ENCODE measurements around the gene ALB.
"Not testable (repeated sequence)": the region's sequence is repeated elsewhere in the genome, so short reads cannot be mapped to it uniquely, and the experiment has no call there.

The ALB gene

GRCh38 chr4:73404042-73404441, at the start of gene ALB:
Gene ALB (plus strand): TSS chr4:73404287. CDS start chr4:73404328, 41 bp downstream.
- Histone ChIP-seq H4K20me1 (no peaks in the 10 kb centered on the region), H3K27ac (no peak within 1 kb of the TSS), H3K9me3 (replicated peaks in 1 of 11) (no peaks in the 10 kb centered on the region), H3K4me1 (no peaks in the 10 kb centered on the region), H3K27me3 (no peaks in the 10 kb centered on the region), H3K36me3 (no peaks in the 10 kb centered on the region), H3K9ac (no peak within 1 kb of the TSS), H3K4me3 (no peak within 1 kb of the TSS), H3K4me2 (no peak within 1 kb of the TSS)
- no peak for TF ChIP-seq Cebpa-rat (IDR thresholded peaks at IDR 0.05)

GRCh38 chr4:73357174-73357573, 46.9 kb upstream of the ALB start:
- H3K4me2 ChIP-seq, H3K9ac ChIP-seq, H3K36me3 ChIP-seq, H3K27me3 ChIP-seq, H3K4me3 ChIP-seq, H4K20me1 ChIP-seq, H3K27ac ChIP-seq: not testable (repeated sequence)
- H3K4me1 ChIP-seq = peaks cover 0 to 12% (median 0%) of the 10 kb centered on the region in 10 experiments; a peak in 4 of 20 replicates
- H3K9me3 ChIP-seq (replicated peaks in 1 of 11) = peaks cover 0 to 29% (median 19%) of the 10 kb centered on the region in 11 experiments; a peak in 20 of 22 replicates

GRCh38 chr4:73369506-73370199, 34.4 kb upstream of the ALB start:
- not testable (repeated sequence) for H3K4me2 ChIP-seq; H3K27me3 ChIP-seq; H4K20me1 ChIP-seq; H3K4me3 ChIP-seq; H3K36me3 ChIP-seq; H3K4me1 ChIP-seq; H3K27ac ChIP-seq; H3K9ac ChIP-seq; H3K9me3 ChIP-seq (replicated peaks in 1 of 11)

- H3K9me3 ChIP-seq (replicated peaks in 1 of 11) = no peaks in the 10 kb centered on the region
Observed at GRCh38 chr4:73375328-73375741, 28.8 kb upstream of the ALB start.

GRCh38 chr4:73376251-73376650, 27.8 kb upstream of the ALB start:
- Histone ChIP-seq H3K9me3 (replicated peaks in 1 of 11) (no peaks in the 10 kb centered on the region), H4K20me1 (no peaks in the 10 kb centered on the region), H3K9ac (no peak overlapping the region), H3K27ac (no peak overlapping the region), H3K4me2 (no peak overlapping the region), H3K36me3 (no peaks in the 10 kb centered on the region), H3K4me3 (no peak overlapping the region), H3K27me3 (no peaks in the 10 kb centered on the region), H3K4me1 (peaks cover 0 to 10% (median 0%) of the 10 kb centered on the region in 10 experiments; a peak in 1 of 20 replicates)
- no peak for TF ChIP-seq Cebpa-rat (IDR thresholded peaks at IDR 0.05)

More at GRCh38 chr4:73375328-73375741, 28.8 kb upstream of the ALB start:
- Histone ChIP-seq H3K27me3 (no peaks in the 10 kb centered on the region), H3K4me1 (peaks cover 0 to 10% (median 0%) of the 10 kb centered on the region in 10 experiments; a peak in 1 of 20 replicates), H4K20me1 (no peaks in the 10 kb centered on the region), H3K9ac (no peak overlapping the region), H3K36me3 (no peaks in the 10 kb centered on the region), H3K4me2 (no peak overlapping the region), H3K4me3 (no peak overlapping the region), H3K27ac (no peak overlapping the region)
- TF ChIP-seq Cebpa-rat (IDR thresholded peaks at IDR 0.05) = no peak

GRCh38 chr4:73376976-73377375, 27.1 kb upstream of the ALB start:
- no peak for TF ChIP-seq Cebpa-rat (IDR thresholded peaks at IDR 0.05)
- no peaks in the 10 kb centered on the region for H3K36me3 ChIP-seq

GRCh38 chr4:73378887-73379286, 25.2 kb upstream of the ALB start:
- no peak overlapping the region for H3K9ac ChIP-seq
- no peak overlapping the region for H3K4me2 ChIP-seq
- no peaks in the 10 kb centered on the region for H3K36me3 ChIP-seq
- no peak for TF ChIP-seq Cebpa-rat (IDR thresholded peaks at IDR 0.05)
- H3K27ac ChIP-seq = no peak overlapping the region
- no peaks in the 10 kb centered on the region for H3K9me3 ChIP-seq (replicated peaks in 1 of 11)
- H3K27me3 ChIP-seq = no peaks in the 10 kb centered on the region
- H3K4me3 ChIP-seq = no peak overlapping the region
- peaks cover 0 to 10% (median 0%) of the 10 kb centered on the region in 10 experiments; a peak in 1 of 20 replicates for H3K4me1 ChIP-seq
- no peaks in the 10 kb centered on the region for H4K20me1 ChIP-seq

More at GRCh38 chr4:73376976-73377375, 27.1 kb upstream of the ALB start:
- Histone ChIP-seq H4K20me1 (no peaks in the 10 kb centered on the region), H3K9me3 (replicated peaks in 1 of 11) (no peaks in the 10 kb centered on the region), H3K4me1 (peaks cover 0 to 10% (median 0%) of the 10 kb centered on the region in 10 experiments; a peak in 1 of 20 replicates), H3K4me3 (no peak overlapping the region), H3K9ac (no peak overlapping the region), H3K4me2 (peak overlapping the region in 3 of 11 experiments; percentile 4 to 21 (median 19); a peak in 2 of 22 replicates), H3K27me3 (no peaks in the 10 kb centered on the region), H3K27ac (no peak overlapping the region)

- H3K9ac ChIP-seq = no peak overlapping the region
- H4K20me1 ChIP-seq = no peaks in the 10 kb centered on the region
- no peaks in the 10 kb centered on the region for H3K9me3 ChIP-seq (replicated peaks in 1 of 11)
- H3K27me3 ChIP-seq = no peaks in the 10 kb centered on the region
- no peak overlapping the region for H3K4me3 ChIP-seq
- peaks cover 0 to 10% (median 0%) of the 10 kb centered on the region in 10 experiments; a peak in 1 of 20 replicates for H3K4me1 ChIP-seq
- no peak for TF ChIP-seq Cebpa-rat (IDR thresholded peaks at IDR 0.05)
- H3K27ac ChIP-seq = no peak overlapping the region
- H3K36me3 ChIP-seq = no peaks in the 10 kb centered on the region
- H3K4me2 ChIP-seq = no peak overlapping the region
Observed at GRCh38 chr4:73379946-73380345, 24.1 kb upstream of the ALB start.

GRCh38 chr4:73381214-73381613, 22.9 kb upstream of the ALB start:
- Histone ChIP-seq H3K36me3 (no peaks in the 10 kb centered on the region), H3K4me3 (no peak overlapping the region), H3K4me1 (peaks cover 0 to 10% (median 0%) of the 10 kb centered on the region in 10 experiments; a peak in 1 of 20 replicates), H3K4me2 (no peak overlapping the region), H4K20me1 (no peaks in the 10 kb centered on the region), H3K9me3 (replicated peaks in 1 of 11) (no peaks in the 10 kb centered on the region), H3K9ac (no peak overlapping the region), H3K27me3 (no peaks in the 10 kb centered on the region), H3K27ac (no peak overlapping the region)
- no peak for TF ChIP-seq Cebpa-rat (IDR thresholded peaks at IDR 0.05)

GRCh38 chr4:73383452-73383851, 20.6 kb upstream of the ALB start:
- TF ChIP-seq Cebpa-rat (IDR thresholded peaks at IDR 0.05) = no peak
- Histone ChIP-seq H3K4me1 (no peaks in the 10 kb centered on the region), H3K4me3 (no peak overlapping the region)

More at GRCh38 chr4:73383452-73383851, 20.6 kb upstream of the ALB start:
- H4K20me1 ChIP-seq = no peaks in the 10 kb centered on the region
- H3K27ac ChIP-seq = no peak overlapping the region
- H3K4me2 ChIP-seq = no peak overlapping the region
- H3K27me3 ChIP-seq = no peaks in the 10 kb centered on the region
- no peak overlapping the region for H3K9ac ChIP-seq
- no peaks in the 10 kb centered on the region for H3K36me3 ChIP-seq
- no peaks in the 10 kb centered on the region for H3K9me3 ChIP-seq (replicated peaks in 1 of 11)
